ENCODE results near the gene MIPEP.

DNA sequence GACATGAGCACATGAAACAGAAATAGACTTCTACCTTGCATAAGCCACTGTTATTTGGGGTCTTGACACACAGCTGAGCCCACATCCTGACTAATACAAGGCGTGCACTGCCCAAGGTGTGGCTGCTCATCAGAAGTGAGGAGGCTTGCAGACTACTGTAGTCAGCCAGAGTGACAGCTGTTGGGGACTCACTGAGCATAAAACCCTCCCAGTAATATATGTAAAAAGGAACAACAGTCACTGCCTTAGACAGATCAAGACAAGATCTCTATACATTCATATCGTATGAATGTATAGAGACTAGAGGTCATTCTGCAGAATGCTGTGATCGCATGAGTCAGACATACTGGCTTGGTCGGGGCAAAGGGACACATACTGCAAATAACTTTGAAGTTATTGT is 12.2 kb upstream of the MIPEP start:
- TF ChIP-seq POLR2AphosphoS5 (IDR thresholded peaks at IDR 0.05): no peak
- no peak for TF ChIP-seq CTCF (IDR thresholded peaks at IDR 0.05)
